Adrenal gland (tissue), 5 donors: ENCODE data around the gene OAS3.

Source experiments
- CTCF ChIP-seq, 6 experiments: fragments of 450-650 bp in 4 of 6; fragments of 200-600 bp in 2 of 6; sonication (generic) in 1 of 6; IDR thresholded peaks; 1 replicate in 5 of 6; 2 replicates in 1 of 6; pipeline versions ENCODE4 v1.5.1 to v1.8.0; 2016 to 2021; ENCODE audit warnings: antibody characterized with exemption in 6 of 6, mild to moderate bottlenecking in 2 of 6, moderate library complexity in 1 of 6
- POLR2A ChIP-seq, 2 donors: fragments of 450-650 bp; IDR thresholded peaks; one replicate each; pipeline ENCODE4 v1.6.1; 2017; ENCODE audit warnings: antibody characterized with exemption in 2 of 2, mild to moderate bottlenecking in 2 of 2, moderate library complexity in 1 of 2
- donor health status: DM: no; HTN: no; CAD: no.

GRCh38 chr12:112905451-112906089 lies 32.7 kb upstream of the OAS3 start:
- TF ChIP-seq CTCF (IDR thresholded peaks at IDR 0.05) (no peak), POLR2A (IDR thresholded peaks at IDR 0.05) (no peak)
